UCSD-AML1 (cell line): ENCODE results near the gene IL11RA.

Experiments
- DNase-seq: peaks from one replicate; lab custom pipeline; 2025; ENCODE audit not compliant: unreplicated experiment; lab: John Stamatoyannopoulos, UW

The IL11RA gene

GRCh38 chr9:34652602-34653000 is 616 bp downstream of the IL11RA start:
- DNase-seq = no peak

- DNase-seq = peak; percentile 27
Observed at GRCh38 chr9:34653151-34654072, 1.4 kb downstream of the IL11RA start.

- DNase-seq = no peak
Observed at GRCh38 chr9:34654323-34655051, 2.5 kb downstream of the IL11RA start.

- DNase-seq = no peak
Observed at GRCh38 chr9:34655394-34655793, 3.4 kb downstream of the IL11RA start.

- DNase-seq = no peak
Observed at GRCh38 chr9:34656992-34657391, 5.0 kb downstream of the IL11RA start.

GRCh38 chr9:34658461-34658860 is 6.5 kb downstream of the IL11RA start:
- DNase-seq = no peak

GRCh38 chr9:34659592-34660253 is 7.7 kb downstream of the IL11RA start:
- no peak for DNase-seq

GRCh38 chr9:34662526-34663302 is 10.7 kb downstream of the IL11RA start, which contains the start of gene CCL27:
Gene CCL27 (minus strand): TSS chr9:34662657. CDS start chr9:34662633, 24 bp downstream.
- no peak for DNase-seq

GRCh38 chr9:34663303-34663605 is 11.3 kb downstream of the IL11RA start:
- DNase-seq = no peak

GRCh38 chr9:34664281-34665066 is 12.5 kb downstream of the IL11RA start:
- peak; percentile 77 for DNase-seq

GRCh38 chr9:34665067-34665380 is 13.0 kb downstream of the IL11RA start:
- DNase-seq = no peak

GRCh38 chr9:34665381-34666250 is 13.6 kb downstream of the IL11RA start:
- peak; percentile 81 for DNase-seq

GRCh38 chr9:34669809-34670562 is 18.0 kb downstream of the IL11RA start:
- no peak for DNase-seq

GRCh38 chr9:34671307-34671706 is 19.3 kb downstream of the IL11RA start:
- DNase-seq = no peak

- DNase-seq = no peak
Observed at GRCh38 chr9:34674440-34674839, 22.5 kb downstream of the IL11RA start.

GRCh38 chr9:34675048-34675714 is 23.2 kb downstream of the IL11RA start:
- DNase-seq = peak; percentile 83

GRCh38 chr9:34675869-34676268 is 23.9 kb downstream of the IL11RA start:
- no peak for DNase-seq

GRCh38 chr9:34684145-34684544 is 32.2 kb downstream of the IL11RA start:
- no peak for DNase-seq
